ENCODE data around the gene PRR5L. TPM values are rescaled to one million over a fixed set of nuclear protein-coding genes. Genes with fewer than 3 reads are reported as not detected.

Gene PRR5L
- total and polyA plus RNA-seq, 9 of the 15 experiments (the other 6 are each of a cell fraction or from before 2014, with no cell fraction given): 0.11 to 0.60 (median 0.36) TPM; not detected in 2

GRCh38 chr11:36509694-36510593 is 213.9 kb downstream of the PRR5L start, which contains the start of gene TRAF6 (continued):
- no peak for TF ChIP-seq ZNF639 (CRISPR knock-in tag; conservative IDR thresholded peaks at IDR 0.05 in 1 of 2, IDR thresholded peaks at IDR 0.05 in 1 of 2)
- no peak for TF ChIP-seq ESRRB (CRISPR knock-in tag; IDR thresholded peaks at IDR 0.05; ENCODE audit: borderline replicate concordance)
- peak; percentile 48; the same call in 1 of the 2 replicates for TF ChIP-seq ZBTB9 (CRISPR knock-in tag; IDR thresholded peaks at IDR 0.05)
- TF ChIP-seq ZNF282 (CRISPR knock-in tag; IDR thresholded peaks at IDR 0.05): no peak
- no peak for TF ChIP-seq STAG1 (CRISPR knock-in tag; IDR thresholded peaks at IDR 0.05; ENCODE audit: borderline replicate concordance)
- no peak for TF ChIP-seq CREB3 (tag; conservative IDR thresholded peaks at IDR 0.05; ENCODE audit: low read depth)
- TF ChIP-seq, protein P1, sequence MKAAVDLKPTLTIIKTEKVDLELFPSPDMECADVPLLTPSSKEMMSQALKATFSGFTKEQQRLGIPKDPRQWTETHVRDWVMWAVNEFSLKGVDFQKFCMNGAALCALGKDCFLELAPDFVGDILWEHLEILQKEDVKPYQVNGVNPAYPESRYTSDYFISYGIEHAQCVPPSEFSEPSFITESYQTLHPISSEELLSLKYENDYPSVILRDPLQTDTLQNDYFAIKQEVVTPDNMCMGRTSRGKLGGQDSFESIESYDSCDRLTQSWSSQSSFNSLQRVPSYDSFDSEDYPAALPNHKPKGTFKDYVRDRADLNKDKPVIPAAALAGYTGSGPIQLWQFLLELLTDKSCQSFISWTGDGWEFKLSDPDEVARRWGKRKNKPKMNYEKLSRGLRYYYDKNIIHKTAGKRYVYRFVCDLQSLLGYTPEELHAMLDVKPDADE (conservative IDR thresholded peaks at IDR 0.05; ENCODE audit: control insufficient read depth, low read depth, low read length): 0 out of 2 replicates have a peak, but pooled peaks have one; percentile 58
- TF ChIP-seq, protein P2, sequence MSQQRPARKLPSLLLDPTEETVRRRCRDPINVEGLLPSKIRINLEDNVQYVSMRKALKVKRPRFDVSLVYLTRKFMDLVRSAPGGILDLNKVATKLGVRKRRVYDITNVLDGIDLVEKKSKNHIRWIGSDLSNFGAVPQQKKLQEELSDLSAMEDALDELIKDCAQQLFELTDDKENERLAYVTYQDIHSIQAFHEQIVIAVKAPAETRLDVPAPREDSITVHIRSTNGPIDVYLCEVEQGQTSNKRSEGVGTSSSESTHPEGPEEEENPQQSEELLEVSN (IDR thresholded peaks at IDR 0.05; ENCODE audit: borderline replicate concordance in 1 of 2, extremely low read depth in 1 of 2, insufficient read depth in 1 of 2, insufficient read length in 1 of 2, low read depth in 1 of 2, low read length in 1 of 2, poor library complexity in 1 of 2, severe bottlenecking in 1 of 2): peak; percentile 24 to 28
- TF ChIP-seq GABPA (tag; conservative IDR thresholded peaks at IDR 0.05; ENCODE audit: low read depth): peak; percentile 72
- TF ChIP-seq, protein P3, sequence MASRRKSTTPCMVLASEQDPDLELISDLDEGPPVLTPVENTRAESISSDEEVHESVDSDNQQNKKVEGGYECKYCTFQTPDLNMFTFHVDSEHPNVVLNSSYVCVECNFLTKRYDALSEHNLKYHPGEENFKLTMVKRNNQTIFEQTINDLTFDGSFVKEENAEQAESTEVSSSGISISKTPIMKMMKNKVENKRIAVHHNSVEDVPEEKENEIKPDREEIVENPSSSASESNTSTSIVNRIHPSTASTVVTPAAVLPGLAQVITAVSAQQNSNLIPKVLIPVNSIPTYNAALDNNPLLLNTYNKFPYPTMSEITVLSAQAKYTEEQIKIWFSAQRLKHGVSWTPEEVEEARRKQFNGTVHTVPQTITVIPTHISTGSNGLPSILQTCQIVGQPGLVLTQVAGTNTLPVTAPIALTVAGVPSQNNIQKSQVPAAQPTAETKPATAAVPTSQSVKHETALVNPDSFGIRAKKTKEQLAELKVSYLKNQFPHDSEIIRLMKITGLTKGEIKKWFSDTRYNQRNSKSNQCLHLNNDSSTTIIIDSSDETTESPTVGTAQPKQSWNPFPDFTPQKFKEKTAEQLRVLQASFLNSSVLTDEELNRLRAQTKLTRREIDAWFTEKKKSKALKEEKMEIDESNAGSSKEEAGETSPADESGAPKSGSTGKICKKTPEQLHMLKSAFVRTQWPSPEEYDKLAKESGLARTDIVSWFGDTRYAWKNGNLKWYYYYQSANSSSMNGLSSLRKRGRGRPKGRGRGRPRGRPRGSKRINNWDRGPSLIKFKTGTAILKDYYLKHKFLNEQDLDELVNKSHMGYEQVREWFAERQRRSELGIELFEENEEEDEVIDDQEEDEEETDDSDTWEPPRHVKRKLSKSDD (conservative IDR thresholded peaks at IDR 0.05; ENCODE audit: low read length): peak; percentile 81; the same call in 1 of the 2 replicates
- no peak; the same call in 1 of the 2 replicates for TF ChIP-seq USF1 (CRISPR knock-in tag; IDR thresholded peaks at IDR 0.05)
- peak; percentile 75; the same call in 1 of the 2 replicates for TF ChIP-seq ESRRA (IDR thresholded peaks at IDR 0.05; ENCODE audit: borderline replicate concordance, low read depth)
- TF ChIP-seq LARP7 (IDR thresholded peaks at IDR 0.05): no peak

Measured in K562 (cell line).